ENCODE data around the gene CXorf38. TPM values are rescaled to one million over a fixed set of nuclear protein-coding genes. Genes with fewer than 3 reads are reported as not detected.

Gene CXorf38
- total and polyA plus RNA-seq, 9 donors = 8.2 to 14.7 (median 13.2) TPM

GRCh38 chrX:40644821-40645358, 2.5 kb downstream of the CXorf38 start:
- TF ChIP-seq EP300 (IDR thresholded peaks at IDR 0.05) = no peak
- no peak for TF ChIP-seq POLR2A (IDR thresholded peaks at IDR 0.05)
- no peak for TF ChIP-seq CTCF (IDR thresholded peaks at IDR 0.05)
- Histone ChIP-seq H3K4me3 (peak overlapping the region; percentile 29), H3K9me3 (no peaks in the 10 kb centered on the region), H3K27ac (peak overlapping the region in 1 of 2 donors; percentile 27), H3K4me1 (ENCODE audit: insufficient read depth) (peaks cover 6% of the 10 kb centered on the region), H3K36me3 (no peaks in the 10 kb centered on the region), H3K27me3 (no peaks in the 10 kb centered on the region)
- intact Hi-C loops (cut with DNase I) = loop anchor here in 1 of 4 donors (5.0 kb wide), 1 partner anchor 98 kb away; no protein-coding TSS in a partner anchor
- peak; percentile 43 to 66 (median 52) for DNase-seq
- WGBS, 3 donors = 28 to 42% (median 40%) methylated on average over 4 of the region's 4 CpGs

DNA sequence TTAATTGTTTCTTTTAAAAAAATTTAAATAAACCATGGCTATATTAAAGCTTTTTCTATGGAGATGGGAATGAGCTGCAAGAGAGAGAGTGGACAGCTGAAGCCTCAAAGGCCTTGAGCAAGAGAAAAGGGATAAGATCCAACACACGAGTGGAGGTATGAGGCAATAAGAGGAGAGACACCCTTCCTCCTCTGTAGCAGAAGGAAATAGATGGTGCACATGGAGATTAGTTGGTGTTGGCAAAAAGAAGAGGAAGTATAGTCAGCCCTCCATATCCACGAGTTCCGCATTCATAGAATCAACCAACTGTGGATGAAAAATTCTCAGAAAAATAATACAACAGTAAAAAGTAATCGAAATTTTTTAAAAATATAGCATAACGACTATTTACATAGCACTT, 3.2 kb downstream of the CXorf38 start:
- peak overlapping the region; percentile 29 for H3K4me3 ChIP-seq
- H3K27ac ChIP-seq = peak overlapping the region in 1 of 2 donors; percentile 27
- WGBS, 3 donors = 63 to 66% (median 64%) methylated on average over 5 of the region's 5 CpGs
- intact Hi-C loops (cut with DNase I) = loop anchor here in 1 of 4 donors (5.0 kb wide), 1 partner anchor 97 kb away; no protein-coding TSS in a partner anchor
- no peak for TF ChIP-seq POLR2A (IDR thresholded peaks at IDR 0.05)
- no peak for TF ChIP-seq CTCF (IDR thresholded peaks at IDR 0.05)
- no peak for TF ChIP-seq EP300 (IDR thresholded peaks at IDR 0.05)
- no peaks in the 10 kb centered on the region for H3K9me3 ChIP-seq
- peaks cover 6% of the 10 kb centered on the region for H3K4me1 ChIP-seq (ENCODE audit: insufficient read depth)
- DNase-seq = no peak
- H3K36me3 ChIP-seq = no peaks in the 10 kb centered on the region
- no peaks in the 10 kb centered on the region for H3K27me3 ChIP-seq

DNA sequence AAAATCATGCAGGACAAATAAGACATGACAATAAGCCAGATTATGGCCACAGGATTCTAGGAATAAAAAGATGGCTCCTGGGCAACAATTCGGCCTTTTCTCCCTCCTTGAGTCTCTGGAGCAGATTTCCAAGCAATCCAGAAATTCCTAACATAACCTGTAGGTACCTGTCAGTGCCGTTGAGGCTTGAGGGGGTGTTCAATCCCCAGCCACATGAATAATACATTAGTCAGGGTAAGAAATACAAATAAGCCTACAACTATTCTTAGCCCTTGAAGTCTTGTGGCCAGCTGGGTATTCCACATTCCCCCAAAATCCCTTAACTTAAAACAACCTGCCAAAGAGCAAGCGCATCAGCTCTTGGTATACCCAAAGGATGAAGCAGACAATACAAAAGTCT, 9.7 kb downstream of the CXorf38 start:
- H3K9me3 ChIP-seq = no peaks in the 10 kb centered on the region
- H3K4me3 ChIP-seq = no peak overlapping the region
- TF ChIP-seq POLR2A (IDR thresholded peaks at IDR 0.05) (no peak), CTCF (IDR thresholded peaks at IDR 0.05) (no peak), EP300 (IDR thresholded peaks at IDR 0.05) (no peak)
- H3K27me3 ChIP-seq = no peaks in the 10 kb centered on the region
- no peak for DNase-seq
- H3K27ac ChIP-seq = no peak overlapping the region
- intact Hi-C loops (cut with DNase I) = no loop called here
- 86 to 91% (median 90%) methylated on average over 3 of the region's 3 CpGs for WGBS, 3 donors
- H3K36me3 ChIP-seq = no peaks in the 10 kb centered on the region
- no peaks in the 10 kb centered on the region for H3K4me1 ChIP-seq (ENCODE audit: insufficient read depth)

DNA sequence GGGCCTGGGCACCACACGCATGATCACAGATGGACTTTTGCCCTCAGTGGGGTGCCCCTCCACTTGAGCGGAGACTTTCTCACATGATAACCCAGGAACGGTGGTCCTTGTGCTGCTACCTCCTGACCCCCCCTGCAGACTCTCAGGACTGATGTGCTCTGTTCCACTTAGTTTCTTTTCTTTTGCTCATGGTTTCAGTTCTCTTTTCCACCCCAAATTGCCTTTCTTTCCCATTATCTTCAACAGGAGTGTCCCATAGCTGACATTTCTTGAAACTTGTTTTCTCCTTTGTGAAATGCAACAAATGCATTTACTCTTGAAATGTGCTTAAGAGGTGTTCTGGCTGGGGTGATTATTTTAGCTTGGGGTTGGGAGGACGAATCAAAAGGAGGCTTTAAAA, 15.2 kb downstream of the CXorf38 start:
- H3K36me3 ChIP-seq = no peaks in the 10 kb centered on the region

More for the DNA sequence above, 15.2 kb downstream of the CXorf38 start:
- 86 to 88% (median 88%) methylated on average over 4 of the region's 4 CpGs for WGBS, 3 donors
- no peaks in the 10 kb centered on the region for H3K4me1 ChIP-seq (ENCODE audit: insufficient read depth)
- intact Hi-C loops (cut with DNase I) = no loop called here
- DNase-seq = no peak
- no peak for TF ChIP-seq POLR2A (IDR thresholded peaks at IDR 0.05)
- TF ChIP-seq CTCF (IDR thresholded peaks at IDR 0.05) = no peak
- TF ChIP-seq EP300 (IDR thresholded peaks at IDR 0.05) = no peak
- no peaks in the 10 kb centered on the region for H3K9me3 ChIP-seq
- no peak overlapping the region for H3K27ac ChIP-seq
- H3K4me3 ChIP-seq = no peak overlapping the region
- H3K27me3 ChIP-seq = no peaks in the 10 kb centered on the region

All from ovary (tissue), 9 donors.